Measurements from ENCODE around the gene DDX10.

The DDX10 gene

DNA sequence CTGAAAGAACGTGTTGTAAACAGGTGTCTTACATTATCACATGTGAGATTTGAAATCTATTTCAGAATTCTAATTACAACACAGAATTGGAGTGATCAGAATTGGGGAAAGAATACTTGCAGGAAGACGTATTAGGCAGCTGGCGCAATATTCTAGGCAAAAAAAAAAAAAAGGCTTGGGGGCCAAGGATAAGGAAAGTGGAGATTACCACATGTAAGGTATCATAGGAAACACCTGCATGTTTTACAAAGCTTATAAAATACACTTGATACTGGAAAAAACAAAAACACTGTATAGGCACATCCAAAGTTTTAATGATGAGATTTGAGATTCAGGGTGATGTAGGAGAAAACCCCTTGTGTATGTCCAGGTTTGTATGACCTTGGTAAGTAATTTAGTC is 245.1 kb downstream of the DDX10 start:
- TF ChIP-seq TCF12 (IDR thresholded peaks at IDR 0.05; ENCODE audit: low read depth) (no peak), FOXM1 (IDR thresholded peaks at IDR 0.05; ENCODE audit: borderline replicate concordance, low read depth) (no peak), YY1 (IDR thresholded peaks at IDR 0.05; ENCODE audit: low read depth) (no peak), CEBPB (IDR thresholded peaks at IDR 0.05) (no peak), EGR1 (IDR thresholded peaks at IDR 0.05) (no peak), TAF1 (IDR thresholded peaks at IDR 0.05; ENCODE audit: low read depth) (no peak), ZBTB7A (IDR thresholded peaks at IDR 0.05; ENCODE audit: low read depth) (no peak), MAX (IDR thresholded peaks at IDR 0.05) (no peak)
- TF ChIP-seq, protein P1, sequence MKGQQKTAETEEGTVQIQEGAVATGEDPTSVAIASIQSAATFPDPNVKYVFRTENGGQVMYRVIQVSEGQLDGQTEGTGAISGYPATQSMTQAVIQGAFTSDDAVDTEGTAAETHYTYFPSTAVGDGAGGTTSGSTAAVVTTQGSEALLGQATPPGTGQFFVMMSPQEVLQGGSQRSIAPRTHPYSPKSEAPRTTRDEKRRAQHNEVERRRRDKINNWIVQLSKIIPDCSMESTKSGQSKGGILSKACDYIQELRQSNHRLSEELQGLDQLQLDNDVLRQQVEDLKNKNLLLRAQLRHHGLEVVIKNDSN (IDR thresholded peaks at IDR 0.05): no peak
- TF ChIP-seq, protein P2, sequence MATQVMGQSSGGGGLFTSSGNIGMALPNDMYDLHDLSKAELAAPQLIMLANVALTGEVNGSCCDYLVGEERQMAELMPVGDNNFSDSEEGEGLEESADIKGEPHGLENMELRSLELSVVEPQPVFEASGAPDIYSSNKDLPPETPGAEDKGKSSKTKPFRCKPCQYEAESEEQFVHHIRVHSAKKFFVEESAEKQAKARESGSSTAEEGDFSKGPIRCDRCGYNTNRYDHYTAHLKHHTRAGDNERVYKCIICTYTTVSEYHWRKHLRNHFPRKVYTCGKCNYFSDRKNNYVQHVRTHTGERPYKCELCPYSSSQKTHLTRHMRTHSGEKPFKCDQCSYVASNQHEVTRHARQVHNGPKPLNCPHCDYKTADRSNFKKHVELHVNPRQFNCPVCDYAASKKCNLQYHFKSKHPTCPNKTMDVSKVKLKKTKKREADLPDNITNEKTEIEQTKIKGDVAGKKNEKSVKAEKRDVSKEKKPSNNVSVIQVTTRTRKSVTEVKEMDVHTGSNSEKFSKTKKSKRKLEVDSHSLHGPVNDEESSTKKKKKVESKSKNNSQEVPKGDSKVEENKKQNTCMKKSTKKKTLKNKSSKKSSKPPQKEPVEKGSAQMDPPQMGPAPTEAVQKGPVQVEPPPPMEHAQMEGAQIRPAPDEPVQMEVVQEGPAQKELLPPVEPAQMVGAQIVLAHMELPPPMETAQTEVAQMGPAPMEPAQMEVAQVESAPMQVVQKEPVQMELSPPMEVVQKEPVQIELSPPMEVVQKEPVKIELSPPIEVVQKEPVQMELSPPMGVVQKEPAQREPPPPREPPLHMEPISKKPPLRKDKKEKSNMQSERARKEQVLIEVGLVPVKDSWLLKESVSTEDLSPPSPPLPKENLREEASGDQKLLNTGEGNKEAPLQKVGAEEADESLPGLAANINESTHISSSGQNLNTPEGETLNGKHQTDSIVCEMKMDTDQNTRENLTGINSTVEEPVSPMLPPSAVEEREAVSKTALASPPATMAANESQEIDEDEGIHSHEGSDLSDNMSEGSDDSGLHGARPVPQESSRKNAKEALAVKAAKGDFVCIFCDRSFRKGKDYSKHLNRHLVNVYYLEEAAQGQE (IDR thresholded peaks at IDR 0.05; ENCODE audit: low read depth): no peak

- TF ChIP-seq, protein P2 (IDR thresholded peaks at IDR 0.05; ENCODE audit: low read depth): no peak
- no peak for TF ChIP-seq CREB1 (IDR thresholded peaks at IDR 0.05; ENCODE audit: low read depth)
- no peak for TF ChIP-seq RAD21 (IDR thresholded peaks at IDR 0.05; ENCODE audit: low read depth)
- no peak for TF ChIP-seq EGR1 (IDR thresholded peaks at IDR 0.05)
- TF ChIP-seq TAF1 (IDR thresholded peaks at IDR 0.05; ENCODE audit: low read depth): no peak
- TF ChIP-seq ZBTB7A (IDR thresholded peaks at IDR 0.05; ENCODE audit: low read depth): no peak
- TF ChIP-seq MAX (IDR thresholded peaks at IDR 0.05): no peak
- no peak for TF ChIP-seq YY1 (IDR thresholded peaks at IDR 0.05; ENCODE audit: low read depth)
- no peak for TF ChIP-seq CEBPB (IDR thresholded peaks at IDR 0.05)
- no peak for TF ChIP-seq EP300 (IDR thresholded peaks at IDR 0.05; ENCODE audit: borderline replicate concordance)
- TF ChIP-seq, protein P1 (IDR thresholded peaks at IDR 0.05): no peak
- TF ChIP-seq FOXM1 (IDR thresholded peaks at IDR 0.05; ENCODE audit: borderline replicate concordance, low read depth): no peak
Observed at GRCh38 chr11:108912581-108912980, 247.7 kb downstream of the DDX10 start.

GRCh38 chr11:108913204-108913603 is 248.3 kb downstream of the DDX10 start:
- TF ChIP-seq MAX (IDR thresholded peaks at IDR 0.05) (no peak), EGR1 (IDR thresholded peaks at IDR 0.05) (no peak), TCF12 (IDR thresholded peaks at IDR 0.05; ENCODE audit: low read depth) (no peak), CREB1 (IDR thresholded peaks at IDR 0.05; ENCODE audit: low read depth) (no peak), TEAD4 (IDR thresholded peaks at IDR 0.05) (no peak), CEBPB (IDR thresholded peaks at IDR 0.05) (no peak), YY1 (IDR thresholded peaks at IDR 0.05; ENCODE audit: low read depth) (no peak), RAD21 (IDR thresholded peaks at IDR 0.05; ENCODE audit: low read depth) (no peak)
- TF ChIP-seq, protein P2 (IDR thresholded peaks at IDR 0.05; ENCODE audit: low read depth): no peak
- TF ChIP-seq, protein P1 (IDR thresholded peaks at IDR 0.05): no peak

DNA sequence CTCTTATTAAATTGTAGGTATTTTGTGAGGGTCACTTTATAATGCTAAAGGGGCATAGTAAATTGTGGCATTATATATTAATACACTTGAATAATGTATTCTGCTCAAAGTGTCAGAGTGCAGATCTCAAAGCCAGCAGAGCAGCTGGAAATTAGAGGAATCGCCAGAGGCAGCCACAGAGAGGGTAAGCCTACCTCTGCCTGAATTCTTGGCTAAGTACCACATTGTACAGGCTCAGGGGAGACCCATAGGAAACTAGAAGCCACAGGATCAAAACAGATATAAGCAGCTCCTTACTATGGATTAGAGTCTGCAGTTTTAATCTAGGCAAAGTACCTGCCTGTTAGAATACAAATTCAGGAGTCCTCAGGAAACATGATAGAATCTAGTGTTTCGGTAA is 249.3 kb downstream of the DDX10 start:
- TF ChIP-seq ZBTB7A (IDR thresholded peaks at IDR 0.05; ENCODE audit: low read depth) (no peak), EP300 (IDR thresholded peaks at IDR 0.05; ENCODE audit: borderline replicate concordance) (no peak), YY1 (IDR thresholded peaks at IDR 0.05; ENCODE audit: low read depth) (no peak), FOXM1 (IDR thresholded peaks at IDR 0.05; ENCODE audit: borderline replicate concordance, low read depth) (no peak), RAD21 (IDR thresholded peaks at IDR 0.05; ENCODE audit: low read depth) (no peak), MAX (IDR thresholded peaks at IDR 0.05) (no peak), TCF12 (IDR thresholded peaks at IDR 0.05; ENCODE audit: low read depth) (no peak), TAF1 (IDR thresholded peaks at IDR 0.05; ENCODE audit: low read depth) (no peak), CEBPB (IDR thresholded peaks at IDR 0.05) (no peak), EGR1 (IDR thresholded peaks at IDR 0.05) (no peak), CREB1 (IDR thresholded peaks at IDR 0.05; ENCODE audit: low read depth) (no peak), NFIC (IDR thresholded peaks at IDR 0.05) (no peak)
- TF ChIP-seq, protein P2 (IDR thresholded peaks at IDR 0.05; ENCODE audit: low read depth): no peak
- TF ChIP-seq, protein P1 (IDR thresholded peaks at IDR 0.05): no peak
